ELF-1 (cell line): Measurements from ENCODE around the gene UBE2A.

Experiments used
- DNase-seq: peaks from one replicate; pipeline ENCODE4 v3.0.0-alpha.2; 2016; ENCODE audit warnings: low read depth, low spot score

Gene UBE2A

GRCh38 chrX:119607018-119607389 is 32.6 kb downstream of the UBE2A start:
- DNase-seq, result no peak

GRCh38 chrX:119614776-119615175 is 40.4 kb downstream of the UBE2A start:
- DNase-seq, result no peak

- DNase-seq, result no peak
Observed at GRCh38 chrX:119617517-119618164, 43.3 kb downstream of the UBE2A start.

DNA sequence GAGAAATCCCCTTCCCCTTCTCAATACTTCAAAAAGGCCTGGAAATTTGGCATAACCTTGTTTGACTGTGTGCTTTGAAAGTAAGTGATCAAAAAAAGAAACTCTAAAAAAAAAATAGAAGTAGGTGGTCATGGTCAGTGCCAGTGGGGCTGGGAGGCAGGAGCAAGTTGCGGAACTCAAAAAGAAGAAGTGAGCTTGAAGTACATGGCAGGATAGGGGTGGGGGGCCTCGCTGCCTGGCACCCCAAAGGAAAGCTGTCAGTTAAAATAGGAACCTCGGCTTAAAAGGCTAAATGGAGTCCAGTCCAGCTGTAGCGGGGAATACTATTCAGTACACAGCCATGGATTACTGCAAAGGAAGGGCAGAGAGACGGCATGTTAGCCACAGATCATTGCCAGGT is 44.1 kb downstream of the UBE2A start:
- DNase-seq, result no peak

DNA sequence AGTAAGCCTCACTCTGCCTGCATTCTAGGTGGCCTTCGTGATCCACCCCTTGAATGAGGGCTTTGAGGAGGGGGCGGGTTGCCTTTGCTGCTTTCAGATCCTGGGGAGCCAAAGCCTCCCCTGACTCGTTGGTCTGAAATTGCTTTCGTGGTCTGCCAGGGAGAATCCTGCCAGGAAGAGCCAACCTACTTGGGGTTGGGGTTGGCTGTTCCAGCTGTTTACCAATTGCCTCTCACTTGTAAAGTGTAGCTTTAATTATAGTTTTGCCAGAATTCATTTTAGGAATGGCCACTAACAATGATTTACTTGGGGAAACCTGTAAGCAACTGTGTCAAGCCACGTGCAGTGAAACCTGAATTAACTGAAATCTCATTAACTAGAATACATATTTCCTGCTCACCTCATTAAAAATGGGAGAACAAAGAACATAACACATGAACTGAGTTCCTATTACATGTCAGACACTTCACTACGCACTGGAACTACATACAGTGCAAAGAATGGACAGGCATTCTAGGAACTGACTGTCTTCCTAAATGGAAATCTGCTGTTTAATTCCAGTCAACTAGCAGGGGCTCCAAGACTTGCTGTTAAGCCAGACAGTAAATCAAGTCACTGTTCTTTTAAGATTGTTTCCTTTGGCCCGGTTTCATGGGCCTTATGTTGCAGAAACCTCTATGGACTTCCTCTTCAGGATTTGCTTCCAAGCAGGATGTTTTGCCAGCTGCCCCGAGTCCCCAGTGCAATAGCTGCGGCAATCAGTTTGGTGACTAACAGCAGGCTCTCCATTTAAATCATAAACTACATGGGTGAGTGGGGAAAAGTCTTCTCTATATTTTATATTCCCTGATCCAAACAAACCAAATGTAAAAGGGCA is 48.2 kb downstream of the UBE2A start:
- DNase-seq, result no peak

GRCh38 chrX:119624417-119624816 is 50.1 kb downstream of the UBE2A start:
- DNase-seq, result no peak

DNA sequence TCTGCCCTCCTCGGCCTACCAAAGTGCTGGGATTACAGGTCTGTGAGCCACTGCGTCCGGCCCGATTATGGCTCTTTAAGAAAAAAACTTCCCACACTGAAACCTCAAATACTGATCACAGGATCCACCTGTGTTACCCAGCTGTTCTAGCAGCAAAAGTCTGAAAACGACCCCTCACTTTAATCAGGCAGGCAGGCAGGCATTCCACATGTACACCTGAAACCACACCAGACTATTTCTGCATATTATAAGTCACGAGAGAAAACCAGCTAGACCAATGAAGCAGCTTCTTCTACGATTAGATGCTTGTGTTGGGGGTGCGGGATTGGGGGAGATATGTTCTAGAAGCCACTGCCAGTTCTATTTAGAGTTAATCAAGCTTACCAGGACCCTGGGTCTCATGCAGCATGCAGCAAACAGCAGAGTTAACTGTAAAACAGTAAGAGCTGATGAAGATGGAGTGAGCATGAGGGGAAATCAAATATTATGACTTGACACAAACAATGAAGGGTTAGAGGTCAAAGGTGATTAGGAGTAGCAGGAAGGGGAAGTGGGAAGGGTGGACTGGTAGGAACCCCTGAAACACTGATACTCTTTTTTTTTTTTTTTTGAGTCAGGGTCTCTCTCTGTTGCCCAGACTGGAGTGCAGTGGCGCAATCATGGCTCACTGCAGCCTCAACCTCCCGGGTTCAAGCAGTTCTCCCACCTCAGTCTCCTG is 50.7 kb downstream of the UBE2A start:
- no peak for DNase-seq

- no peak for DNase-seq
Observed at GRCh38 chrX:119625843-119626242, 51.5 kb downstream of the UBE2A start.
